Endothelial cell of umbilical vein (primary cell): ENCODE measurements around the gene FUT7.

ENCODE experiments used
- CTCF ChIP-seq, 2 donors: IDR thresholded peaks; 1 replicate in 1 of 2; 2 replicates in 1 of 2; pipeline ENCODE4 v1.5.1; 2011; ENCODE audit warnings: low read length in 2 of 2, mild to moderate bottlenecking in 2 of 2, moderate library complexity in 2 of 2, control low read depth in 1 of 2, inconsistent platforms in 1 of 2, low read depth in 1 of 2; ENCODE audit not compliant: insufficient read depth in 1 of 2; ENCODE audit errors: extremely low read depth in 1 of 2
- FOS ChIP-seq: IDR thresholded peaks from 2 replicates; pipeline ENCODE4 v1.6.1; 2011; ENCODE audit warnings: mild to moderate bottlenecking, low read length, moderate library complexity, borderline replicate concordance; ENCODE audit not compliant: insufficient read depth
- POLR2AphosphoS5 ChIP-seq: IDR thresholded peaks from 2 replicates; pipeline ENCODE4 v1.6.1; 2012; ENCODE audit warnings: low read depth, mild to moderate bottlenecking, control low read depth, low read length, moderate library complexity; ENCODE audit not compliant: insufficient read depth

GRCh38 chr9:137002646-137003041 is 29.2 kb downstream of the FUT7 start:
- no peak for TF ChIP-seq FOS
- no peak for TF ChIP-seq POLR2AphosphoS5
- TF ChIP-seq CTCF (IDR thresholded peaks at IDR 0.05; ENCODE audit: extremely low read depth in 1 of 2, insufficient read depth in 1 of 2, low read depth in 1 of 2, low read length in 2 of 2), result no peak
